A673 (cell line): Measurements from ENCODE around the gene EXT2.

Source experiments
- EZH2 ChIP-seq: fragments of 200-600 bp; sonication (generic); IDR thresholded peaks from 2 replicates; pipeline ENCODE4 v1.6.1; 2017; ENCODE audit warnings: borderline replicate concordance, low read depth, mild to moderate bottlenecking, mixed read lengths, antibody characterized with exemption, low read length; ENCODE audit not compliant: poor library complexity, severe bottlenecking
- TF ChIP-seq, protein P1 (sequence below): fragments of 300-800, 200-600 bp; sonication (generic); conservative IDR thresholded peaks from 2 replicates; pipeline ENCODE4 v1.5.1; 2017; ENCODE audit warnings: low read depth, mild to moderate bottlenecking, antibody characterized with exemption, low read length, moderate library complexity, mixed read lengths

DNA sequence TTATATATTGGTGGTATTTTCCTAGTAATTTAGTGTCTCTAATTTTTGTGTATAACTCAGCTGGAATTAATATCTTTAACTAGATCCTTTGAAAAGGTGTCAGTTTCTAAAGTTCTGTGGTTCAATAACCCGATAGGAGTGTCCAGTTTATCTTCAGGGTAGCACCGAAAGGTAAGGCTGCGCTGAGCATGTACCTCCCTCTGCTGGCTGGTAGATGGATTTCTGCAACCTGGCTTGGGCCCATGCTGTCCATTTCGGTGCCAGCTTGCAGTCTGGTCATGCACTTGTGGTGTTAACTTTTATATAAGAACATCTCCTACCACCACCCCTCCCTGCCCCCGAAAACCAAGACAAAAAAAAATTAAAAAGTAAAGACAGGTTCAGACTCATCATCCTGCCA lies 24.7 kb downstream of the EXT2 start:
- TF ChIP-seq, protein P1, sequence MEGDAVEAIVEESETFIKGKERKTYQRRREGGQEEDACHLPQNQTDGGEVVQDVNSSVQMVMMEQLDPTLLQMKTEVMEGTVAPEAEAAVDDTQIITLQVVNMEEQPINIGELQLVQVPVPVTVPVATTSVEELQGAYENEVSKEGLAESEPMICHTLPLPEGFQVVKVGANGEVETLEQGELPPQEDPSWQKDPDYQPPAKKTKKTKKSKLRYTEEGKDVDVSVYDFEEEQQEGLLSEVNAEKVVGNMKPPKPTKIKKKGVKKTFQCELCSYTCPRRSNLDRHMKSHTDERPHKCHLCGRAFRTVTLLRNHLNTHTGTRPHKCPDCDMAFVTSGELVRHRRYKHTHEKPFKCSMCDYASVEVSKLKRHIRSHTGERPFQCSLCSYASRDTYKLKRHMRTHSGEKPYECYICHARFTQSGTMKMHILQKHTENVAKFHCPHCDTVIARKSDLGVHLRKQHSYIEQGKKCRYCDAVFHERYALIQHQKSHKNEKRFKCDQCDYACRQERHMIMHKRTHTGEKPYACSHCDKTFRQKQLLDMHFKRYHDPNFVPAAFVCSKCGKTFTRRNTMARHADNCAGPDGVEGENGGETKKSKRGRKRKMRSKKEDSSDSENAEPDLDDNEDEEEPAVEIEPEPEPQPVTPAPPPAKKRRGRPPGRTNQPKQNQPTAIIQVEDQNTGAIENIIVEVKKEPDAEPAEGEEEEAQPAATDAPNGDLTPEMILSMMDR, result peak; percentile 65
- no peak for TF ChIP-seq EZH2
